NCI-H1048 (cell line): ENCODE data around the gene MUC3A.
"Not testable (repeated sequence)": the region's sequence is repeated elsewhere in the genome, so short reads cannot be mapped to it uniquely, and the experiment has no call there.

ENCODE experiments used
- DNase-seq: peaks from one replicate; lab custom pipeline; 2025; lab: John Stamatoyannopoulos, UW

Gene MUC3A, protein sequence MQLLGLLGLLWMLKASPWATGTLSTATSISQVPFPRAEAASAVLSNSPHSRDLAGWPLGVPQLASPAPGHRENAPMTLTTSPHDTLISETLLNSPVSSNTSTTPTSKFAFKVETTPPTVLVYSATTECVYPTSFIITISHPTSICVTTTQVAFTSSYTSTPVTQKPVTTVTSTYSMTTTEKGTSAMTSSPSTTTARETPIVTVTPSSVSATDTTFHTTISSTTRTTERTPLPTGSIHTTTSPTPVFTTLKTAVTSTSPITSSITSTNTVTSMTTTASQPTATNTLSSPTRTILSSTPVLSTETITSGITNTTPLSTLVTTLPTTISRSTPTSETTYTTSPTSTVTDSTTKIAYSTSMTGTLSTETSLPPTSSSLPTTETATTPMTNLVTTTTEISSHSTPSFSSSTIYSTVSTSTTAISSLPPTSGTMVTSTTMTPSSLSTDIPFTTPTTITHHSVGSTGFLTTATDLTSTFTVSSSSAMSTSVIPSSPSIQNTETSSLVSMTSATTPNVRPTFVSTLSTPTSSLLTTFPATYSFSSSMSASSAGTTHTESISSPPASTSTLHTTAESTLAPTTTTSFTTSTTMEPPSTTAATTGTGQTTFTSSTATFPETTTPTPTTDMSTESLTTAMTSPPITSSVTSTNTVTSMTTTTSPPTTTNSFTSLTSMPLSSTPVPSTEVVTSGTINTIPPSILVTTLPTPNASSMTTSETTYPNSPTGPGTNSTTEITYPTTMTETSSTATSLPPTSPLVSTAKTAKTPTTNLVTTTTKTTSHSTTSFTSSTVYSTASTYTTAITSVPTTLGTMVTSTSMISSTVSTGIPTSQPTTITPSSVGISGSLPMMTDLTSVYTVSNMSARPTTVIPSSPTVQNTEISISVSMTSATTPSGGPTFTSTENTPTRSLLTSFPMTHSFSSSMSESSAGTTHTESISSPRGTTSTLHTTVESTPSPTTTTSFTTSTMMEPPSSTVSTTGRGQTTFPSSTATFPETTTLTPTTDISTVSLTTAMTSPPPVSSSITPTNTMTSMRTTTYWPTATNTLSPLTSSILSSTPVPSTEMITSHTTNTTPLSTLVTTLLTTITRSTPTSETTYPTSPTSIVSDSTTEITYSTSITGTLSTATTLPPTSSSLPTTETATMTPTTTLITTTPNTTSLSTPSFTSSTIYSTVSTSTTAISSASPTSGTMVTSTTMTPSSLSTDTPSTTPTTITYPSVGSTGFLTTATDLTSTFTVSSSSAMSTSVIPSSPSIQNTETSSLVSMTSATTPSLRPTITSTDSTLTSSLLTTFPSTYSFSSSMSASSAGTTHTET (N-terminal part only)

GRCh38 chr7:100949227-100949932 is at the start of gene MUC3A:
MUC3A (plus strand) TSS chr7:100949534; CDS start chr7:100949625, 91 bp downstream.
- DNase-seq, result no peak

- no peak for DNase-seq
These were observed 48.4 kb upstream of the MUC3A start for GRCh38 chr7:100900978-100901377.

GRCh38 chr7:100901921-100902332 is 47.4 kb upstream of the MUC3A start:
- no peak for DNase-seq

GRCh38 chr7:100902638-100903037 is 46.7 kb upstream of the MUC3A start:
- no peak for DNase-seq

DNA sequence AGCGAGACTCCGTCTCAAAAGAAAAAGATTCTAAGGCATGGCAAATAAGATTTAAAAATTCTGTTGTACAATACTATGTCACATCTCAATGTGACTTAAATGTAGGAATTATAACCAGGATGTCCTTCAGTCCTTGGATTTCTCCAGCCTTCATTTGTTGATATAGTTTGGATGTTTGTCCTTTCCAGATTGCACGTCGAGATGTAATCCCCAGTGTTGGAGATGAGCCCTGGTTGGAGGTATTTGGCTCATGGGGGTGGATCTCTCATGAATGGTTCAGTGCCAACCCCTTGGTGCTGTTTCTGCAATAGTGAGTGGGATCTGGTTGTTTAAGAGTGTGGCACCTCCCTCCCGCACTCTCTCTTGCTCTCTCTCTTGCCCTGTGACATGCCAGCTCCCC is 40.8 kb upstream of the MUC3A start:
- DNase-seq, result no peak

- DNase-seq, result not testable (repeated sequence)
These were observed 38.9 kb upstream of the MUC3A start for GRCh38 chr7:100910443-100910842.

- no peak for DNase-seq
These were observed 37.9 kb upstream of the MUC3A start for GRCh38 chr7:100911484-100911883.

GRCh38 chr7:100914208-100914878 is 35.0 kb upstream of the MUC3A start:
- DNase-seq, result no peak

GRCh38 chr7:100914879-100915447 is 34.4 kb upstream of the MUC3A start:
- no peak for DNase-seq

- DNase-seq, result not testable (repeated sequence)
These were observed 30.0 kb upstream of the MUC3A start for GRCh38 chr7:100919335-100919734.

DNA sequence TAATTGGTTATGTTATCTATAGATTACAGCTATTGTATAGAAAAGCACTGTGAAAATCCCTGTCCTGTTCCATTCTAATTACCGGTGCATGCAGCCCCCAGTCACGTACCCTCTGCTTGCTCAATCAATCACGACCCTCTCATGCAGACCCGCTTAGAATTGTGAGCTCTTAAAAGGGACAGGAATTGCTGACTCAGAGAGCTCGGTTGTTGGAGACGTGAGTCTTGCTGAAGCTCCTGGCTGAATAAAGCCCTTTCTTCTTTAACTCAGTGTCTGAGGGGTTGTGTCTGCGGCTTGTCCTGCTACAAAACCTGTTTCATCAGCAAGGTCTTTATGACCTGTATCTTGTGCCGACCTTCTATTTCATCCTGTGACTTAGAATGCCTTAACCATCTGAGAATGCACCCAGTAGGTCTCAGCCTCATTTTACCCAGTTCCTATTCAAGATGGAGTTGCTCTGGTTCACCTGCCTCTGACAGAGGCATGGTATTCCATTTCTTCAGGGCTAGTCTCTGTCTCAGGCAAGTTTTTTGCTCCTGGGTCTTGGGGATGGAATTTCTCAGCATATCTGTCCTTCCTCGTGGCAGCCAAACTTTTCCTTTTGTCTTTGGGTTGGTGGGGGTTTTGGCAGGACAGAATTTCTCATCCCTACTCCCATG is 29.4 kb upstream of the MUC3A start:
- not testable (repeated sequence) for DNase-seq

DNA sequence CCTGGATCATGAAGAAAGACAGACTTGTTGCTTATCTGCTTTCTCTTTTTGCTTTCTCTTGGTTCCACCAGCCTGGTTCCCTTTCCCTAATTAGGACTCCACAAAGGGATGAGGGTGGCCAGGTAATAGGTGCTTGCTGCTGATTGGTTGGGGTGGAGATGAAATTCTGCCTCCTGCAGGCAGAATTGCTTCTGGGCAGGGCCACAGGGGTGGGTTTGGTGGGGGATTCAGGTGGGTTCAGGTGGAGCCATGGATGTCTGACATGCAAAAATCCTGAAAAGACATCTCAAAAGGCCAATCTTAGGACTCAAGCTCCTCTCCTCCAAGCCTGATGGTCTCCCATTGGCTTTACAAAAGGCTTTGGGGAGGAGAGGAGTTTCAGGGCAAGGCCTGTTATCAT is 28.3 kb upstream of the MUC3A start:
- DNase-seq, result no peak

DNA sequence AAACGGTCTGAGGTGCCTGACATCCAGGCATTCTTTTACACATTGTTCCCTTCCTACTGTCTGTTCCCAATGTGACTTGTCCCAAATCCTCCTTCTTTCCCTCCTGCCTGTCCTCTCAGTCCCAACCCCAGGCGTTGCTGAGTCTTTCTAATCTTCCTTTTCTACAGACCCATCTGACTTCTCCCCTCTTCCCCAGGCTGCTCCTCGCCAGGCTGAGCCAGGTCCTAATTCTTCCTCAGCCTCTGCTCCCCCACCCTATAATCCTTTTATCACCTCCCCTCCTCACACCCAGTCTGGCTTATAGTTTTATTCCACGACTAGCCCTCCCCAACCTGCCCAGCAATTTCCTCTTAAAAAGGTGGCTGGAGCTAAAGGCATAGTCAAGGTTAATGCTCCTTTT is 25.7 kb upstream of the MUC3A start:
- not testable (repeated sequence) for DNase-seq

DNA sequence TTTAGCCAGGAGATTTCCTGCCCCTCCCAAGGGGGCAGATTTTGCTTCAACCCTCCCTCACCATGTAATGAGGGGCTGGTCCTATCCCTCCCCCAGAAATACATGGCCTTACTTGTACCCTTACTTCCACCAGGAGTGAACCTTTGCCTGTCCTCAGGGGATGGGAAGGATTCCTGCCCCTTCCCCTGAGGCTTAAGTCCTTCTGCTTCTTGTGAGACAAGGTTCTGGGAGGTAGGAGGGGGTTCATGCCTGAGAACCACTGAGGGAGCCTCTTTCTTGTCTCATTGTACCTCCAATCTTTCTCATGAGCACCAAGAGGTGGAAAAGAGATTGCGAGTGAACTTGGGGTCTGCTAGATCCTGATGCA is 19.5 kb upstream of the MUC3A start:
- no peak for DNase-seq

GRCh38 chr7:100933734-100934133 is 15.6 kb upstream of the MUC3A start:
- no peak for DNase-seq

GRCh38 chr7:100935381-100935780 is 14.0 kb upstream of the MUC3A start:
- DNase-seq, result not testable (repeated sequence)

DNA sequence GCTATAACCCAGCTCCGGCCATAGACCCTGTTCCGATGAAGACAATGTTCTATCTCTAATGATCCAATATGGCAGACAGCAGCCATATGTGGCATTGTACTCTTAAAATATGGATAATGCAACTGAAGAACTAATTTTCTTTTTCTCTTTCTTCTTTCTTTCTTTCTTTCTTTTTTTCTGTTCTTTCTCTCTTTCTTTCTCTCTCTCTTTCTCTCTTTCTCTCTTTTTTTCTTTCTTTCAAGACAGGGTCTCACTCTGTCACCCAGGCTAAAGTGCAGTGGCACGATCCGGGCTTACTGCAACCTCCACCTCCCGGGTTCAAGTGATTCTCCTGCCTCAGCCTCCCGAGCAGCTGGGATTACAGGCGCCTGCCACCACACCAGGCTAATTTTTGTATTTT is 13.2 kb upstream of the MUC3A start:
- not testable (repeated sequence) for DNase-seq

DNA sequence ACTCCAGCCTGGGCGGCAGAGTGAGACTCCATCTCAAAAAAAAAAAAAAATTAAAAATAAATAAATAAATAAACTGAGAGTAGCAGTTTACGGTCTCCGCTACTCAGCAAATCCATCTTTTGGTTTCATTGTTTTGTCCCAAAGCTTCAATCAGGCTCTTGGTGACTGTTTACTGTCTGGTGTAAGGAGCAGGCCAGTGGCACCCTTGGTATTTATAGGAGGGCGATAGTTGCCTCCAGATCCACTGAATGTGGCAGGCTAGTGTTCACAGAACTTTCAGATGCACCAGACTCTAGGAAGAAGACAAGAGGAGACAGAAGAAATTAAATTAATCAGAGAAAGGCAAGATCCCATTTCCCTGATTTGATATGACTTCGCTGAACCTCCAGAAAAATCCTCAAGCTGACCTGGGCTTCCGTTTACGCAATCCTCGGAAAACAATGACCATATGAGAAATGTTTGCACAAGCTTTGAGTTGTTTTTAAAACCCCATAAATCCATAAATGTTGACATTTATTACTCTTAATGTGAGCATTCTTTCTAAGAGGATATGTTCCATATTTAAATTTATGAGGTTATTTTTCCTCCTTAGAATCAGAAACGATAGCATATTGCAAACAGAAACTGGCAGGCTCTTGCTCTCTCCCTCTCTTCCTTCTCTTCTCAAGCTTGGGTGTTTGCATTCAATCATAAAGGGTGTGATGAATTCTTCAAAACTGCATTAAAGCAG is 7.1 kb upstream of the MUC3A start:
- no peak for DNase-seq

DNA sequence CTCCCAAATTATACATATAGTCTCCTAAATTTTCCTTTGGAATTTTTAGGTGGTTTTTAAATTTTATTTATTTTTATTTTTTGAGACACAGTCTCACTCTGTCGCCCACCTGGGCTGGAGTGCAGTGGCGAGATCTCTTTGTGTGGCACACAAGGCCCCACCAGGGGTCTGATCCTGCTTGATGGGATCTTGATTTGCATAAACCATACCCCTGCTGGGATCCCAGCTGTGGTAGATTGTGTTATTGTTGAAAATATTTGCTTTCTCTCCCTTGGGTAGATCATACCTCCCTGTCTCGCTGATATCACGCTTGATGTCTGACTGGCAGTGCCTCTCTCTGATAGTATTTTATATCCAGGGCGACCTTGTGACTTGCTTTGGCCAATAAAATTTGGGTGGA is 5.6 kb upstream of the MUC3A start:
- no peak for DNase-seq
